Measurements from ENCODE around the gene TRAF1.

Gene TRAF1

DNA sequence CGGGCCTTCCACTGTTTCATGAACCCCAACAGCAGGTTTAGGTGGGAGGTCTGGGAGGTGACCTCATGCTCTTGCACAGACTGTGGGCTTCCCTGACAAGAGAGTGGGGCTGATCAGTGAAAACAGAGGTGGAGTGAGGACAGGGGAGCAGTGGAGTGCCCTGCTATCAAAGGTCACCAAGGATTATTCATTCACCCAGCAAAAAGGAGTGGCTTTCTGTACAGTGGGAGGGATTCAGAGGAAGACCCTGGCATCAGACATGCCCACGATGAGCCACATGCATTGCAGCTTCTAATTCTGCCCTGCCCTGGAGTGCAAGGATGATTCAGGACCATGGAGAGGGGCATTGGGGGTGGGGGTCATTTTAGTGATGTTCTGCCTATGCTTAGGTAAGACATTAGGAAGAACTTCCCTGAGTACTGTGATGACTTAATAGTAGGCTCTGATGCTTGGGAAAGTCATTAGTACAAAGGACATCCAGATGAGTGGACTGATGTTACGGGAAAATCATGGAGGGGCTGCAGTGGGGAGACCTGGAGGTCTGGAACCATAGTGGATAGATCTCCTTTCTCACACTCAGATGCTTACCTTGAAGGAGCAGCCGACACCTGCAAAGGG lies 12.8 kb downstream of the TRAF1 start:
- Histone ChIP-seq H3K79me2 (ENCODE audit: insufficient read depth, low read length) (no peaks in the 10 kb centered on the region), H3K27me3 (ENCODE audit: low read length) (no peaks in the 10 kb centered on the region), H3F3A (ENCODE audit: insufficient read depth) (no peaks in the 10 kb centered on the region), H3K9me3 (ENCODE audit: insufficient read depth, low read length) (no peaks in the 10 kb centered on the region), H3K9ac (ENCODE audit: low read length) (no peak overlapping the region), H2AFZ (ENCODE audit: low read depth, low read length, severe bottlenecking) (no peak overlapping the region), H3K4me2 (ENCODE audit: low read depth, low read length, poor library complexity, severe bottlenecking) (no peak overlapping the region), H3K9me2 (replicated peaks; ENCODE audit: insufficient read depth, low read length) (no peaks in the 10 kb centered on the region), H3K27ac (ENCODE audit: low read depth, low read length) (no peak overlapping the region), H4K20me1 (ENCODE audit: low read depth, low read length) (no peaks in the 10 kb centered on the region), H3K4me3 (ENCODE audit: insufficient read depth, low read length, poor library complexity, severe bottlenecking) (no peak overlapping the region), H3K36me3 (ENCODE audit: low read length) (no peaks in the 10 kb centered on the region)
- no peak for TF ChIP-seq EZH2phosphoT487 (conservative IDR thresholded peaks at IDR 0.05; ENCODE audit: low read length)
- no peak for TF ChIP-seq CTCF (IDR thresholded peaks at IDR 0.05; ENCODE audit: insufficient read depth, low read length, poor library complexity, severe bottlenecking)

DNA sequence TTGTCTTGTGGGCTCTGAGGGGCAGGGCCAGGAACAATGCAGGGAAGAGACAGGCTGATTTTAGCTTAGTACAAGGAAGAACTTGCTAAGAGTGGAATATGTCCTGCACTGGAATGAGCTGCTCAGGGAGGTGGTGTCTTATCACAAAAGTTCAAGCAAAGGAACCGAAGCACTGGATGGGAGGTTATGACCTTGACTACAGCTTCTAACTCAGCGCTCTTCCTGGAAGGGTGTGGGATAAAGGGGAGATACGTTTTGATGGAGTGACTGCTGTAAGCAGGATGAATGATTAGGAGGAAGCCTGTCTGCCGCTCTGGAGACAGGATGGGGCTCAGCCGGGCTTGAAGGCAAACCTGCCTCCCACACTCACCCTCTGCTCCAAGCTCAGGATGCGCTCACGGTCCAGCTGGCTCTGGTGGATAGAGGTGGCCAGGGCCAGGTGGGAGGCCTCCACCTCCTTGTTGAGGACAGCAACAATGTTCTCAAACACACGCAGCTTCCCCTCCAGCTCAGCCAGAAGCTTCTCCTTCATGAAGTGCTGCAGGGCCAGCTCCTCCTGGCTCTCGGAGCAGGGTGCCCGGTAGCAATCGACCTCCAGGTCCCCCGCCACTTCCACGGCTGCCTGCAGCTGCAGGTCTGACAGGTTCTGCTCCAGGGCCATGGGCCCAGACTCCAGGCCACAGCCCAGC lies 13.5 kb downstream of the TRAF1 start:
- no peaks in the 10 kb centered on the region for H4K20me1 ChIP-seq (ENCODE audit: low read depth, low read length)
- no peak overlapping the region for H3K9ac ChIP-seq (ENCODE audit: low read length)
- no peak overlapping the region for H3K4me3 ChIP-seq (ENCODE audit: insufficient read depth, low read length, poor library complexity, severe bottlenecking)
- TF ChIP-seq EZH2phosphoT487 (conservative IDR thresholded peaks at IDR 0.05; ENCODE audit: low read length) (no peak), CTCF (IDR thresholded peaks at IDR 0.05; ENCODE audit: insufficient read depth, low read length, poor library complexity, severe bottlenecking) (no peak)
- no peaks in the 10 kb centered on the region for H3K79me2 ChIP-seq (ENCODE audit: insufficient read depth, low read length)
- H3K4me2 ChIP-seq (ENCODE audit: low read depth, low read length, poor library complexity, severe bottlenecking): no peak overlapping the region
- H3K27ac ChIP-seq (ENCODE audit: low read depth, low read length): no peak overlapping the region
- no peaks in the 10 kb centered on the region for H3K9me2 ChIP-seq (replicated peaks; ENCODE audit: insufficient read depth, low read length)
- no peaks in the 10 kb centered on the region for H3F3A ChIP-seq (ENCODE audit: insufficient read depth)
- no peaks in the 10 kb centered on the region for H3K9me3 ChIP-seq (ENCODE audit: insufficient read depth, low read length)
- H2AFZ ChIP-seq (ENCODE audit: low read depth, low read length, severe bottlenecking): no peak overlapping the region
- no peaks in the 10 kb centered on the region for H3K36me3 ChIP-seq (ENCODE audit: low read length)
- H3K27me3 ChIP-seq (ENCODE audit: low read length): no peaks in the 10 kb centered on the region

- H2AFZ ChIP-seq (ENCODE audit: low read depth, low read length, severe bottlenecking): no peak overlapping the region
These were observed 15.2 kb downstream of the TRAF1 start for GRCh38 chr9:120911295-120911837.

More at GRCh38 chr9:120911295-120911837, 15.2 kb downstream of the TRAF1 start:
- no peak overlapping the region for H3K9ac ChIP-seq (ENCODE audit: low read length)
- H3K27ac ChIP-seq (ENCODE audit: low read depth, low read length): no peak overlapping the region
- no peaks in the 10 kb centered on the region for H3K9me2 ChIP-seq (replicated peaks; ENCODE audit: insufficient read depth, low read length)
- H3K9me3 ChIP-seq (ENCODE audit: insufficient read depth, low read length): no peaks in the 10 kb centered on the region
- H3K36me3 ChIP-seq (ENCODE audit: low read length): no peaks in the 10 kb centered on the region
- no peak overlapping the region for H3K4me3 ChIP-seq (ENCODE audit: insufficient read depth, low read length, poor library complexity, severe bottlenecking)
- H4K20me1 ChIP-seq (ENCODE audit: low read depth, low read length): no peaks in the 10 kb centered on the region
- H3K4me2 ChIP-seq (ENCODE audit: low read depth, low read length, poor library complexity, severe bottlenecking): no peak overlapping the region
- H3K27me3 ChIP-seq (ENCODE audit: low read length): no peaks in the 10 kb centered on the region
- H3K79me2 ChIP-seq (ENCODE audit: insufficient read depth, low read length): no peaks in the 10 kb centered on the region
- H3F3A ChIP-seq (ENCODE audit: insufficient read depth): no peaks in the 10 kb centered on the region
- TF ChIP-seq EZH2phosphoT487 (conservative IDR thresholded peaks at IDR 0.05; ENCODE audit: low read length) (no peak), CTCF (IDR thresholded peaks at IDR 0.05; ENCODE audit: insufficient read depth, low read length, poor library complexity, severe bottlenecking) (no peak)

All from SU-DHL-6 (cell line).